Prostate gland (tissue), 2 donors: ENCODE results near the gene SLC12A5. TPM values are rescaled to one million over a fixed set of nuclear protein-coding genes. Genes with fewer than 3 reads are reported as not detected.

Experiments
- DNase-seq: peaks from one replicate; pipeline ENCODE4 v3.0.0-alpha.2; 2019; ENCODE audit warnings: low spot score
- H3K27ac ChIP-seq, 2 donors: fragments of 200-600 bp; sonication (generic); 2 replicates each; pipeline ENCODE4 v1.5.1; 2017 to 2019
- H3K27me3 ChIP-seq: fragments of 200-600 bp; sonication (generic); replicated peaks from 2 replicates; pipeline ENCODE4 v1.5.1; 2019; ENCODE audit not compliant: insufficient read depth
- H3K36me3 ChIP-seq, 2 donors: fragments of 200-600 bp; sonication (generic); 1 replicate in 1 of 2; 2 replicates in 1 of 2; pipeline versions ENCODE4 v1.5.1 to v1.8.1; 2017 to 2019
- H3K4me1 ChIP-seq: fragments of 200-600 bp; sonication (generic); replicated peaks from 2 replicates; pipeline ENCODE4 v1.5.1; 2019
- H3K4me3 ChIP-seq, 2 donors: fragments of 200-600 bp; sonication (generic); 2 replicates each; pipeline ENCODE4 v1.5.1; 2017 to 2019
- H3K9me3 ChIP-seq: fragments of 200-600 bp; sonication (generic); 2 replicates; pipeline ENCODE4 v1.5.1; 2017
- POLR2A ChIP-seq: fragments of 450-650 bp; IDR thresholded peaks from one replicate; pipeline ENCODE4 v1.6.1; 2016; ENCODE audit warnings: antibody characterized with exemption, mild to moderate bottlenecking
- POLR2AphosphoS5 ChIP-seq: sonication (generic); formaldehyde crosslinking; IDR thresholded peaks from one replicate; pipeline ENCODE4 v1.6.1; 2017; ENCODE audit warnings: antibody characterized with exemption
- WGBS: methylation state at CpG from one replicate; pipeline ENCODE4 v1.1.5; 2018; 5-methylcytosine and 5-hydroxymethylcytosine counted together
- intact Hi-C: fragments of 100-400 bp; cut with DNase I; formaldehyde crosslinking; loops from one replicate; pipeline ENCODE4 v1.14.2; 2022
- total RNA-seq, 2 donors: library from RNA; depleted of rRNA; stranded (reverse); fragments of >200 nt; gene quantifications; one replicate each; pipeline ENCODE4 v1.1.0, GENCODE V29; 2016
- TF ChIP-seq, protein P1 (sequence below), 4 experiments: fragments of 200-600 bp in 2 of 4; fragments of 450-650 bp in 2 of 4; sonication (generic) in 2 of 4; IDR thresholded peaks; 1 replicate in 3 of 4; 2 replicates in 1 of 4; pipeline ENCODE4 v1.5.1; 2016 to 2019; ENCODE audit warnings: antibody characterized with exemption in 4 of 4, mild to moderate bottlenecking in 2 of 4, moderate library complexity in 2 of 4

SLC12A5 gene
- total RNA-seq, 2 donors from 2014 or later: 3.6 TPM; not detected in 1

GRCh38 chr20:46018112-46018511, 10.9 kb upstream of the SLC12A5 start:
- H3K4me3 ChIP-seq: no peak overlapping the region
- no peak overlapping the region for H3K27ac ChIP-seq
- no peaks in the 10 kb centered on the region for H3K4me1 ChIP-seq
- intact Hi-C loops: no loop called here
- TF ChIP-seq POLR2AphosphoS5: no peak
- TF ChIP-seq POLR2A: no peak
- TF ChIP-seq, protein P1, sequence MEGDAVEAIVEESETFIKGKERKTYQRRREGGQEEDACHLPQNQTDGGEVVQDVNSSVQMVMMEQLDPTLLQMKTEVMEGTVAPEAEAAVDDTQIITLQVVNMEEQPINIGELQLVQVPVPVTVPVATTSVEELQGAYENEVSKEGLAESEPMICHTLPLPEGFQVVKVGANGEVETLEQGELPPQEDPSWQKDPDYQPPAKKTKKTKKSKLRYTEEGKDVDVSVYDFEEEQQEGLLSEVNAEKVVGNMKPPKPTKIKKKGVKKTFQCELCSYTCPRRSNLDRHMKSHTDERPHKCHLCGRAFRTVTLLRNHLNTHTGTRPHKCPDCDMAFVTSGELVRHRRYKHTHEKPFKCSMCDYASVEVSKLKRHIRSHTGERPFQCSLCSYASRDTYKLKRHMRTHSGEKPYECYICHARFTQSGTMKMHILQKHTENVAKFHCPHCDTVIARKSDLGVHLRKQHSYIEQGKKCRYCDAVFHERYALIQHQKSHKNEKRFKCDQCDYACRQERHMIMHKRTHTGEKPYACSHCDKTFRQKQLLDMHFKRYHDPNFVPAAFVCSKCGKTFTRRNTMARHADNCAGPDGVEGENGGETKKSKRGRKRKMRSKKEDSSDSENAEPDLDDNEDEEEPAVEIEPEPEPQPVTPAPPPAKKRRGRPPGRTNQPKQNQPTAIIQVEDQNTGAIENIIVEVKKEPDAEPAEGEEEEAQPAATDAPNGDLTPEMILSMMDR (IDR thresholded peaks at IDR 0.05): no peak
- WGBS: 48% methylated on average over 4 of the region's 4 CpGs
- no peak for DNase-seq
- H3K9me3 ChIP-seq: no peaks in the 10 kb centered on the region
- H3K27me3 ChIP-seq: peaks cover 29% of the 10 kb centered on the region
- no peaks in the 10 kb centered on the region for H3K36me3 ChIP-seq

GRCh38 chr20:46018611-46019010, 10.4 kb upstream of the SLC12A5 start:
- H3K4me3 ChIP-seq: no peak overlapping the region
- peaks cover 24% of the 10 kb centered on the region for H3K27me3 ChIP-seq
- WGBS: 57% methylated on average over 6 of the region's 6 CpGs
- DNase-seq: no peak
- TF ChIP-seq, protein P1 (IDR thresholded peaks at IDR 0.05): no peak
- TF ChIP-seq POLR2A (no peak), POLR2AphosphoS5 (no peak)
- no peak overlapping the region for H3K27ac ChIP-seq
- no peaks in the 10 kb centered on the region for H3K4me1 ChIP-seq
- H3K36me3 ChIP-seq: no peaks in the 10 kb centered on the region
- intact Hi-C loops: no loop called here
- no peaks in the 10 kb centered on the region for H3K9me3 ChIP-seq

GRCh38 chr20:46020555-46020954, 8.5 kb upstream of the SLC12A5 start:
- no peaks in the 10 kb centered on the region for H3K4me1 ChIP-seq
- H3K36me3 ChIP-seq: no peaks in the 10 kb centered on the region
- H3K27me3 ChIP-seq: peaks cover 20% of the 10 kb centered on the region
- intact Hi-C loops: loop anchor here (10.0 kb wide), 1 partner anchor 64 kb away; the partner anchor contains the start of gene NCOA5
- H3K27ac ChIP-seq: no peak overlapping the region
- WGBS: 81% methylated on average over 4 of the region's 4 CpGs
- no peaks in the 10 kb centered on the region for H3K9me3 ChIP-seq
- TF ChIP-seq, protein P1 (IDR thresholded peaks at IDR 0.05): no peak
- TF ChIP-seq POLR2A: no peak
- no peak for TF ChIP-seq POLR2AphosphoS5
- no peak overlapping the region for H3K4me3 ChIP-seq
- no peak for DNase-seq

DNA sequence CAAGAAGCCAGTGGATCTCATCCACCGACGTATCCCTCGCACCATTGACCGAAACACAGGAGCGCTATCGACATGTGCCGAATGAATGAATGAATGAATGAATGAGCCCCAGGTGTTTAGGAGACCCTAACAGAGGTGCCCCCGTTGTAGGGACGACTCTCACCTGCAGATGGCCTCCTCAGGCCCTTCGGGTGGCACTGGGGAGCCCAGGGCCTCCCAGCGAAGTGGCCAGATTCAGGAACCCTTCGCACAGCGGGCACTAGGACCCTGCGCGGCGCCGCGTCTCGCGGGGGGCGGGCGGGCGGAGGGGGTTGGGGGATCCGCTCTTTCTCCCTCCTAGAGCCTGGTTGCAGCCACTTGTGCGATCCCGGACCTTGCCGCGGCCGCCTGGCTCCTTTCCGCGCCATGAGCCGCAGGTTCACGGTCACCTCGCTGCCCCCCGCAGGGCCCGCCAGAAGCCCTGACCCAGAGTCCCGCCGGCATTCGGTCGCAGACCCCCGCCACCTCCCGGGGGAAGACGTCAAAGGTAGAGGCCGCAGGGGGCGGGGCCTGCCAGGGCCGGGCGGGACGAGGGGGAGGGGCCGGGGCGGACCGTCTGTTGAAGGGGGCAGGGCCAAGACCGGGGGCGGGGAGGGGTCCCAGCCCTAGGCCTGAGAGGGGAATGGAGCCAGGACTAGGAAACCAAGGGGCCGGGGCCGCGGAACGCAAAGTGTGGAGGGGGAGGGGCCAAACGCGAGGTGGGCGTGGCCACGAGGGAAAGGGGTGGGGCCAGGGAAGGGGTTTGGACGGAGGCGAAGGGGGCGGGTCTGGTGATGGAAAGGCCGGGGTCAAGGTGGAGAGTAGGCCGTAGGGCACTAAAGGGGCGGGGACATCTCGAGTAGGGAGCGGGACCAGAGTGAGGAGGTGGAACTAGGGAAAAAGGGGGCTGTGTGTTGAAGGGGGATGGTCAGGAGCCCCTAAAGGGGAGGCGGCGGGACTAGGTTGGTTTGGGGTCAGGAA, 7.4 kb upstream of the SLC12A5 start:
- Histone ChIP-seq H3K36me3 (no peaks in the 10 kb centered on the region), H3K4me3 (peak overlapping the region; percentile 14 to 28), H3K27me3 (peaks cover 23% of the 10 kb centered on the region), H3K27ac (no peak overlapping the region), H3K4me1 (no peaks in the 10 kb centered on the region), H3K9me3 (no peaks in the 10 kb centered on the region)
- 9% methylated on average over 50 of the region's 71 CpGs for WGBS
- intact Hi-C loops: loop anchor here (10.0 kb wide), 1 partner anchor 63 kb away; the partner anchor contains the start of gene NCOA5
- TF ChIP-seq POLR2A (no peak), POLR2AphosphoS5 (no peak)
- TF ChIP-seq, protein P1 (IDR thresholded peaks at IDR 0.05): no peak
- no peak for DNase-seq
